Gastrocnemius medialis (tissue), 4 donors: ENCODE measurements around the gene MTHFD2L.

ENCODE experiments used
- POLR2A ChIP-seq, 2 donors: fragments of 450-650 bp; IDR thresholded peaks; one replicate each; pipeline ENCODE4 v1.6.1; 2017; ENCODE audit warnings: antibody characterized with exemption in 2 of 2, mild to moderate bottlenecking in 2 of 2, moderate library complexity in 2 of 2
- TF ChIP-seq, protein P1 (sequence below), 5 experiments: fragments of 450-650 bp in 3 of 5; fragments of 200-600 bp in 2 of 5; sonication (generic) in 2 of 5; IDR thresholded peaks in 4 of 5; conservative IDR thresholded peaks in 1 of 5; 1 replicate in 4 of 5; 2 replicates in 1 of 5; pipeline ENCODE4 v1.5.1; 2016 to 2019; ENCODE audit warnings: antibody characterized with exemption in 5 of 5, mild to moderate bottlenecking in 3 of 5, moderate library complexity in 3 of 5

DNA sequence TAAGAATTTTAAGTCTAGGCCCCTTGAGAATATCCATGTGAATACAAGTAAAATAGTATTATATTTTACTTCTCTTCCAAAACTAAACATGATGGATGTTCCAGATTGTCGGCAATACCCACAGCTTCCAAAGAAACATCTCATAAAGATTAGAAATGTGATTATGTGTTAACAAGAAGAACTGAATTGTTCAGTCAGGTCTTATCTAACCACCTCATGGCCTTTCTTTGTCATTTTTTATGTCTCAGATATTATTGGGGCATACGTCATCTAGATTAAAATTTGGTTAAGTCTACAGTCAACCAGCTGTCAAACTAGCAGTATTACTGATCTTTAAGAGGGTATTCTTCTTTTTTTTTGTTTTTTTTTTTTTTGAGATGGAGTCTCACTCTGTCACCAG is 160.4 kb downstream of the MTHFD2L start:
- TF ChIP-seq, protein P1, sequence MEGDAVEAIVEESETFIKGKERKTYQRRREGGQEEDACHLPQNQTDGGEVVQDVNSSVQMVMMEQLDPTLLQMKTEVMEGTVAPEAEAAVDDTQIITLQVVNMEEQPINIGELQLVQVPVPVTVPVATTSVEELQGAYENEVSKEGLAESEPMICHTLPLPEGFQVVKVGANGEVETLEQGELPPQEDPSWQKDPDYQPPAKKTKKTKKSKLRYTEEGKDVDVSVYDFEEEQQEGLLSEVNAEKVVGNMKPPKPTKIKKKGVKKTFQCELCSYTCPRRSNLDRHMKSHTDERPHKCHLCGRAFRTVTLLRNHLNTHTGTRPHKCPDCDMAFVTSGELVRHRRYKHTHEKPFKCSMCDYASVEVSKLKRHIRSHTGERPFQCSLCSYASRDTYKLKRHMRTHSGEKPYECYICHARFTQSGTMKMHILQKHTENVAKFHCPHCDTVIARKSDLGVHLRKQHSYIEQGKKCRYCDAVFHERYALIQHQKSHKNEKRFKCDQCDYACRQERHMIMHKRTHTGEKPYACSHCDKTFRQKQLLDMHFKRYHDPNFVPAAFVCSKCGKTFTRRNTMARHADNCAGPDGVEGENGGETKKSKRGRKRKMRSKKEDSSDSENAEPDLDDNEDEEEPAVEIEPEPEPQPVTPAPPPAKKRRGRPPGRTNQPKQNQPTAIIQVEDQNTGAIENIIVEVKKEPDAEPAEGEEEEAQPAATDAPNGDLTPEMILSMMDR (IDR thresholded peaks at IDR 0.05 in 4 of 5, conservative IDR thresholded peaks at IDR 0.05 in 1 of 5) = no peak
- TF ChIP-seq POLR2A (IDR thresholded peaks at IDR 0.05) = no peak
